HUES64 (cell line): ENCODE data around the gene CEP41.
A peak's percentile ranks its signal among the peaks of the same experiment; 100 is the strongest.
"Not testable (repeated sequence)": the region's sequence is repeated elsewhere in the genome, so short reads cannot be mapped to it uniquely, and the experiment has no call there.

Source experiments
- H3K27ac ChIP-seq: 2 replicates; pipeline ENCODE4 v1.7.0; 2013; ENCODE audit warnings: low read depth, low read length, inconsistent platforms
- H3K27me3 ChIP-seq: 2 replicates; pipeline ENCODE4 v1.6.1; 2013; ENCODE audit warnings: mild to moderate bottlenecking, low read length; ENCODE audit not compliant: insufficient read depth
- H3K36me3 ChIP-seq: 2 replicates; pipeline ENCODE4 v1.6.1; 2013; ENCODE audit warnings: mild to moderate bottlenecking, low read length; ENCODE audit not compliant: insufficient read depth
- H3K4me1 ChIP-seq: 2 replicates; pipeline ENCODE4 v1.6.1; 2013; ENCODE audit warnings: mild to moderate bottlenecking, low read length, moderate library complexity; ENCODE audit not compliant: insufficient read depth
- H3K4me3 ChIP-seq: 2 replicates; pipeline ENCODE4 v1.5.1; 2013; ENCODE audit warnings: mild to moderate bottlenecking, low read length, moderate library complexity
- H3K9ac ChIP-seq: 2 replicates; pipeline ENCODE4 v1.6.1; 2013; ENCODE audit warnings: mild to moderate bottlenecking, low read depth, low read length
- H3K9me3 ChIP-seq: 2 replicates; pipeline ENCODE4 v1.6.1; 2013; ENCODE audit warnings: low read depth, low read length; ENCODE audit not compliant: insufficient read depth
- WGBS: fragments of 150-250, 120-280 bp; methylation state at CpG from one replicate; pipeline ENCODE4 v1.1.7; 2013; ENCODE audit warnings: missing lambda C conversion rate; 5-methylcytosine and 5-hydroxymethylcytosine counted together

Gene CEP41

GRCh38 chr7:130379019-130379418 is 61.8 kb downstream of the CEP41 start:
- Histone ChIP-seq H3K27ac (no peak overlapping the region), H3K36me3 (no peaks in the 10 kb centered on the region), H3K4me1 (peaks cover under 1% of the 10 kb centered on the region; the same call in 1 of the 2 replicates), H3K27me3 (no peaks in the 10 kb centered on the region), H3K9me3 (peaks cover 12% of the 10 kb centered on the region), H3K4me3 (no peak overlapping the region), H3K9ac (no peak overlapping the region)
- WGBS: 89% methylated on average over 7 of the region's 7 CpGs

- Histone ChIP-seq H3K9ac (no peak overlapping the region), H3K36me3 (no peaks in the 10 kb centered on the region), H3K27ac (no peak overlapping the region), H3K4me1 (peaks cover 13% of the 10 kb centered on the region), H3K27me3 (no peaks in the 10 kb centered on the region), H3K4me3 (no peak overlapping the region), H3K9me3 (peaks cover 12% of the 10 kb centered on the region)
- WGBS: 82% methylated on average over 6 of the region's 6 CpGs
Measured at GRCh38 chr7:130377178-130377577, 63.6 kb downstream of the CEP41 start.

GRCh38 chr7:130376461-130376860 is 64.4 kb downstream of the CEP41 start:
- not testable (repeated sequence) for H3K4me3 ChIP-seq, H3K27ac ChIP-seq, H3K9ac ChIP-seq, H3K27me3 ChIP-seq, H3K36me3 ChIP-seq
- 57% methylated on average over 1 of the region's 1 CpG for WGBS
- peaks cover 12% of the 10 kb centered on the region for H3K9me3 ChIP-seq
- H3K4me1 ChIP-seq: peaks cover 13% of the 10 kb centered on the region

DNA sequence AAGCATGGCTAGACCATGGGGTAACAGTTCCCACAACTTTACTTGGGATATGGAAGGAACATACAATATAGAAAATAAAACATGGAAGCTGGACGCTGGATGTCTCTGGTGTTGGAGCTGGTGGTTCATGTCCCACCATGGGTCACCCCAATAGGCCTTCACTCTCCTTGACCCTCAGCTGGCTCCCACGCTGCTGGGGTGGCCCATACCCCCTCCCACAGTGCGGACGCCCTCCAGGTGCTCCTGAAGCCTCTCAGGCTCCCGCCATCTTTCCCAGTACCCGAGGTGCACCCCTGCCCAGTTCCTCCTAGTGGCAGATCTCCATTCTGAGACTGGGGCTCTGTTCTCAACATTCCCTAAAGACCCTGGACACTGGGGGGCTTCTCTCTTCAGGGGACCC is 66.3 kb downstream of the CEP41 start:
- Histone ChIP-seq H3K36me3 (no peaks in the 10 kb centered on the region), H3K4me3 (no peak overlapping the region), H3K4me1 (peaks cover 14% of the 10 kb centered on the region), H3K9me3 (peaks cover 12% of the 10 kb centered on the region), H3K27me3 (no peaks in the 10 kb centered on the region), H3K27ac (no peak overlapping the region), H3K9ac (no peak overlapping the region)
- WGBS: 95% methylated on average over 6 of the region's 6 CpGs

GRCh38 chr7:130372402-130373165 is 68.2 kb downstream of the CEP41 start:
- Histone ChIP-seq H3K4me3 (no peak overlapping the region), H3K27ac (peak overlapping the region; percentile 71), H3K9me3 (peaks cover 12% of the 10 kb centered on the region), H3K4me1 (peaks cover 17% of the 10 kb centered on the region), H3K9ac (peak overlapping the region; percentile 59; the same call in 1 of the 2 replicates), H3K36me3 (no peaks in the 10 kb centered on the region), H3K27me3 (no peaks in the 10 kb centered on the region)
- WGBS: 86% methylated on average over 11 of the region's 11 CpGs

- Histone ChIP-seq H3K36me3 (no peaks in the 10 kb centered on the region), H3K9ac (no peak overlapping the region), H3K27me3 (no peaks in the 10 kb centered on the region), H3K4me1 (peaks cover 17% of the 10 kb centered on the region), H3K4me3 (no peak overlapping the region), H3K9me3 (peaks cover 3% of the 10 kb centered on the region), H3K27ac (no peak overlapping the region)
- WGBS: 96% methylated on average over 3 of the region's 3 CpGs
Measured at GRCh38 chr7:130371046-130371445, 69.8 kb downstream of the CEP41 start.

DNA sequence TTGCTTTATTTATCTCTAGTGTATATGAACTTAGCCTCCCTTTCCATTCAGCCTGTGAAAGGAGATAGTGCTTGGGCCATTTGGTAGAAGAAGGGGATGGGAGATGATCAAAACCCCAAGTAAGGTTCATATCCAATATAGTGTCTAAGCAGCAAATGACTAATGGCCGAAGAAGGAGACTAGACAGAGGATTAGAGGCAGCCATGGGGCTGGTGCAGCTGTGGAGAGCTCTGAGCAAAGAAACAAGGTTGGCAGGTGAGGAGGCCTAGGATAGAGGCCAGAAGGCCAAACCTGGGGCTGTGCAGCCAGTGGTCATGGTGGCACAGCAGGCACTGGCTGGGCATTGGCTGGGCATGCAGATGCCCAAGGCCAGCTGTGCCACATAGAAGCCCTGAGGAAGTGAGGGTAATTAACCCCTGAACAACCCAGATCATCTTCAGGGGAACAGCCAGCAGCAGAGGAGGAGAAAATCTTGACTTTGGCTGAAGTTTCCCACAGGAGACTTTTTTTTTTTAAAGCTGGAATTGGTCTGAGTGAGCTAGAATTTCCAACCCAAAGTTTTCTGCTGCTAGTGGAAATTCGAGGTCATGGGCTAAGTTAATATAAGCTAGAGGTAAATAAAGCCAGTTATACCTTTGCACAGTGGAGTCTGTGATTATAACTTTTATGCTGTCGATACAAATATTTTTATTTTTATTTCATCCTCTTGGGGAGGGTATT is 70.8 kb downstream of the CEP41 start:
- H3K9me3 ChIP-seq: no peaks in the 10 kb centered on the region
- H3K4me1 ChIP-seq: peaks cover 23% of the 10 kb centered on the region
- no peaks in the 10 kb centered on the region for H3K36me3 ChIP-seq
- H3K27ac ChIP-seq: no peak overlapping the region
- no peak overlapping the region for H3K4me3 ChIP-seq
- H3K9ac ChIP-seq: no peak overlapping the region
- 77% methylated on average over 2 of the region's 3 CpGs for WGBS
- H3K27me3 ChIP-seq: no peaks in the 10 kb centered on the region

DNA sequence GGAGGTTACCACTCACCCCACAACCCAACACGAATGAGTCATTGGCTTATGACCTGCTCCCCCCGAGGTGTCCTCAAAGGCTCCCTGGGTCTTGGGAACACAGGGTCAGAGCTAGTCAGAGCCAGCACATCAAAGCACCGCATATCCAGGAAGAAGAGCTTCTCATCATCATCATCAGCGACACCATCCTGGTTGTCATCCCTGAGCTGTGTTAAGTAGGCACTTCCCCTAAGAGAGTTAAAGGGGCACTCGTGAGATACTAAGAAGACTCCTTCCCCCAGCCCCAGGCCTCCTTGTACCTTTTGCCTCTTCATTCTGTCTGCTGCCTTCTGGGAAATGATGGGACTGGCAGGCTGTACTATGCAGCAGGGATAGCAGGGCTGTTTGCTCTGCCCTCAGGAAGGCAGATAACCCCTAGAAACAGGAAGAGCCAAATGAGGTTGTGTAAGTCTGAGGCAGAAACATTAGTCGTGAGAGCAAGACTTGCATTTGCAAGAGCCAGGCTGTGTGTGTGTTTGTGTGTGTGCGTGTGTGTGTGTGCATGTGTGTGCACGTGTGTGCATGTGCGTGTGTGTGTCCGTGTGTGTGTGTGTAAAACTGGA is 71.6 kb downstream of the CEP41 start:
- Histone ChIP-seq H3K4me1 (peaks cover 23% of the 10 kb centered on the region), H3K36me3 (no peaks in the 10 kb centered on the region), H3K9me3 (no peaks in the 10 kb centered on the region), H3K27me3 (no peaks in the 10 kb centered on the region), H3K9ac (no peak overlapping the region), H3K4me3 (no peak overlapping the region), H3K27ac (no peak overlapping the region)
- WGBS: 71% methylated on average over 10 of the region's 10 CpGs

- H3K4me1 ChIP-seq: peaks cover 13% of the 10 kb centered on the region
- H3K9me3 ChIP-seq: no peaks in the 10 kb centered on the region
- H3K27ac ChIP-seq: no peak overlapping the region
- no peak overlapping the region for H3K9ac ChIP-seq
- H3K27me3 ChIP-seq: no peaks in the 10 kb centered on the region
- WGBS: 96% methylated on average over 19 of the region's 19 CpGs
- H3K36me3 ChIP-seq: no peaks in the 10 kb centered on the region
- no peak overlapping the region for H3K4me3 ChIP-seq
Measured at GRCh38 chr7:130367836-130368746, 72.7 kb downstream of the CEP41 start.

GRCh38 chr7:130367088-130367755 is 73.6 kb downstream of the CEP41 start:
- peaks cover 9% of the 10 kb centered on the region for H3K4me1 ChIP-seq
- no peak overlapping the region for H3K27ac ChIP-seq
- H3K4me3 ChIP-seq: no peak overlapping the region
- 91% methylated on average over 13 of the region's 13 CpGs for WGBS
- H3K9ac ChIP-seq: no peak overlapping the region
- H3K27me3 ChIP-seq: no peaks in the 10 kb centered on the region
- H3K9me3 ChIP-seq: no peaks in the 10 kb centered on the region
- H3K36me3 ChIP-seq: no peaks in the 10 kb centered on the region
